Fibroblast of skin of left biceps (primary cell): ENCODE results near the gene SPC24.

Experiments used
- DNase-seq, 2 experiments: peaks; one replicate each; pipeline ENCODE4 v3.0.0-alpha.2; 2013; ENCODE audit warnings: low read depth in 2 of 2

Gene SPC24, protein sequence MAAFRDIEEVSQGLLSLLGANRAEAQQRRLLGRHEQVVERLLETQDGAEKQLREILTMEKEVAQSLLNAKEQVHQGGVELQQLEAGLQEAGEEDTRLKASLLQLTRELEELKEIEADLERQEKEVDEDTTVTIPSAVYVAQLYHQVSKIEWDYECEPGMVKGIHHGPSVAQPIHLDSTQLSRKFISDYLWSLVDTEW

GRCh38 chr19:11155373-11156120 lies at the start of gene SPC24:
Gene SPC24, minus strand, starts transcription at chr19:11155782. Its CDS starts 6 bp downstream, at chr19:11155776.
- DNase-seq: peak; percentile 95

DNA sequence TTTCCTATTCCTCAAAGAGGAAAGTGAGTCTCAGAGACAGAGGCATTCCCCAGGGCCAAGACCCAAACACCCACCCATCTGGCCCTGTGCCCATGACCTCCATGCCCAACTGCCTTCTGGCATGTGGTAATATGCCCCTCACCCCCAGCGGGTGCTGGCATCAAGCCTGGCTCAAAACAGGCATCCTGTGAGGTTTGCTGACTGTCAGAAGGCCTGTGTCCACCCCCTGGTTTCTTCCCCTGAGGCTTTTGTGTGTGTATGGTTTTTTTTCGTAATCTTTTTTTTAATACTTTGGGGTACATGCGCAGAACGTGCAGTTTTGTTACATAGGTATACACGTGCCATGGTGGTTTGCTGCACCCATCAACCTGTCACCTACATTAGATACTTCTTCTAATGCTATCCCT lies 49.4 kb upstream of the SPC24 start:
- no peak for DNase-seq

- no peak for DNase-seq
Measured at GRCh38 chr19:11204076-11204602, 48.6 kb upstream of the SPC24 start.

- DNase-seq: peak; percentile 49 to 56
Measured at GRCh38 chr19:11203194-11204075, 47.9 kb upstream of the SPC24 start.

DNA sequence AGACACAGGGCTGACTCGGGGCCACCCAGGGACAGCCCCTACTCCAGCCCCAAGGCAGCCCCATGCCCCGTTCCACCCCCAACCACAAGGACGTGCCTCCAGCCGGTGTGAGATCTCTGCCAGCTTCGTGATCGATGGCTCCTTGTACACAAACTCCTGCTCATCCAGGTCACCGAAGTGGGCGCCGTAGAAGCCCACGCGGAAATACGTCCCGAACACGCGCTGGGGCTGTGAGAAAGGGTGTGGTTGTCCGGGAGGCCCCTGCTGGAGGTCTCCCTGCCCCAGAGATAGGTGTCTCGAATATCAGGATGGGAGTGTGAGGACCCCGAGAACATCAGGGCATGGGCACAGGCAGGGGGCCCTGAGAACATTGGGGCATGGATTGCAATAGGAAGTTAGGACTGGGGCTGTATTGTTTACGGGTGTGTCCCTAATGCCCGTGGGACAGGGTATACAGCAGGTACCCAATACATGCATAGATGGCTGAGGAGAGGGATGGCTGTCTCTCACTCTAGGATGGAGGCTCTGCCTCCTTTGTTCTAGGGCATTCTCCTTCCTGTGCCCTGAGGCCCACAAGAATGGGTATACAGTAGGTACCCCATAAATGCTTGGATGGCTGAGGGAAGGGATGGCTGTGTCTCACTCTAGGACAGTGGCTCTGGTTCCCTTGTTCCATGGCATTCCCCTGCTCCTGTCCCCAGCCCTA lies 47.1 kb upstream of the SPC24 start:
- DNase-seq: no peak

- DNase-seq: no peak
Measured at GRCh38 chr19:11201791-11202190, 46.2 kb upstream of the SPC24 start.

DNA sequence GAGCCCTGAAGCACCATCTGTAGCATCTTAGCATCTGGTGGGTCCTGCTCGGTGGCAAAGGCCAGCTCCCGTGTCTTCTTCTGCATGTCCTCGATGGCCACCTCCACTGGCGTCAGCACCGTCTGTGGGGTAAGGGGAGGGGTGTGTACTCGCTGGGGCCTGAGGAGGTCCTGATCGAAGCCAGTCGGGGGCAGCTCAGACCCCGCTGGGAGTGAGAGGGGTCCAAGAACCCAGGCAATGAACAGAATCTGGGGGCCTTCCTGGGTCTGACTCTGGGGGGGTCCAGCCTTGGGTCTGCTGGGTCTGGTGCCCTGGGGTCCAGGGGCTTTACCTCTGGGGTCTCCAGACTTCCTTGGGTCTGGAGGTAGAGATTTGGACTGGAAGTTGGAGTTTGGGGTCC lies 45.3 kb upstream of the SPC24 start:
- DNase-seq: no peak

- no peak for DNase-seq
Measured at GRCh38 chr19:11200015-11200574, 44.5 kb upstream of the SPC24 start.

GRCh38 chr19:11199517-11199916 lies 43.9 kb upstream of the SPC24 start:
- DNase-seq: no peak

- no peak for DNase-seq
Measured at GRCh38 chr19:11198769-11199424, 43.3 kb upstream of the SPC24 start.

GRCh38 chr19:11198175-11198534 lies 42.6 kb upstream of the SPC24 start:
- DNase-seq: no peak

DNA sequence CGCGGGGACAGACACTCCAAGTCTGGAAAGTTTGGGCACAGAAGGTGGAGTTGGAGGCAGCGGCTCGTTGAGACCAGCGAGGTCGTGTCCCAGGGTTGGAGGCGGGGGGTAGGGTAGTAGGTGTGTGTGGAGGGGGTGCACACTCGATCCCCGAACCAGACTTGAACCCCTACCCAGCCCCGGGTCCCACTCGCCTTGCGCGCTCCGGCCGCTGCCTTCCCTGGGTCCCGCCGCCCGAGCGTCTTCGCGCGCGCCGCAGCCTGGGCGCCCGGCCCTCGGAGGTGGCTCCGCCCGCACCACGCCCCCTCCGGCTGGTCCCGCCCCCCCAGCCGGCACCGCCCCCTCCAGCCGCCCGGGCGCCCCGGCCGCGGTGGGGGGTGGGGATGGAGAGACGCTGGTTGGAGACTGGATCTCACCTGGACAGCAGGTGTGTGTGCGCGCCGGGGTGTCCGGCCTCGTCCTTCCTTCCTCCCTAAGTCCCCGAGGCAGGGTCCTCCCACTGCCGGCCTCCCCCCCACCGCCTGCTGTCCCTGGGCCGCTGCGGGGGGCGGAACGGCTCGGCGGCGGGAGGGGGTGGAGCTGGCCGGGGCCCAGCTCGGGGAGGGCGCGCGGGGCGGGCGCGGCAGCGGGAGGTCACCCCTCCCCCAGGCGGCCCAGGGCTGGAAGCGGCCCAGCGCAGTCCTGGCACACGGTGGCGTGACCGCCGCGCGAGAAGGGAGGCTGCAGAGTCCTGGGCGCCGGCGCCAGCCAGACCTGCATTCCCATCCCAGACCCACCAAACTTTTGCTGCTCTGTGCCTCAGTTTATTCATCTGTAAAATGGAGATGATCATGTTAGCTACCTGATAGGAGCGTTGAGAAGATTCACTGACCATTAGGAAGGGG lies 42.0 kb upstream of the SPC24 start, which contains the start of gene KANK2:
TSS of gene KANK2 (minus strand) at position 255 of the 884 bp plus-strand sequence. CDS start 3,034 bp downstream, outside the sequence.
- DNase-seq: peak; percentile 36 to 37

DNA sequence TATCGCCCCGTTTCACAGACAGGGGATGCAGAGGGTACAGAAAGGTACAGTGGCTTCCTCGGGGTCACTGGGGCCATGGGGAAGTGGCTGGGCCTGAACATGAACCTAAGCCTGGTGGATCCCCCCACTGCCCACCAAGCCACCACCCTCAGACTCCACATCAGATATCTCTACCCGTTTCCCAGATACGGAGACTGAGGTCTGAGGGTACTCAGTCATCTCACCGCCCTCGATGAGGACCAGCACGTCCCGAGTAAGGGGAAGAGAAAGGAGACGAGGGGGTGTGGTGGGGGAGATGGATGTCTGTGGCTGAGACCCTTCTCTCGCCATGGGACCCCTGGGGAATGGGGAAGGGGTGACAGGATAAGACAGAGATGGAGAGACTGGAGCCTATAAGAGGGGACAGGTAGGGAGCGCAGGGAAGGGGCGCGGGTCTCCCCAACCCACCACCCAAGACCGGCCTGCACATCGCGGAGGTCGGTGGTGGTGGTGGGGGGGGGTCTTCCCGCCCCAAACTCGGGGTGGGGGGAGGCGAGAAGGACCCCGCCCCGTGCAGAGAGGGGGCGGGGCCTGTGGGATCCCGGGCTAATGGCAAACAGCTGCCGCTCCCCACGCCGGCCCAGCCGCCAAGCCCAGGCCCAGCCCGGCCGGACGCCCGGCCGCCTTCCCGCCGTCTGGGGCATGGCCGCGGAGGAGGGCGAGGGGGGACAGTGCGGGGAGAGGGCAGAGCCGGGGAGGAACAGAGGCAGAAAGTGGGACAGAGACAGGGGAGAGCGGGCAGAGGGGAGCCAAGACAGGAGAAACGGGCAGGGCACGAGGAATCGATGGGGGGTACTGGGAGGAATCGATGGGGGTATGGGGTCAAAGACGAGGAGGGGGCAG lies 41.1 kb upstream of the SPC24 start:
- no peak for DNase-seq

DNA sequence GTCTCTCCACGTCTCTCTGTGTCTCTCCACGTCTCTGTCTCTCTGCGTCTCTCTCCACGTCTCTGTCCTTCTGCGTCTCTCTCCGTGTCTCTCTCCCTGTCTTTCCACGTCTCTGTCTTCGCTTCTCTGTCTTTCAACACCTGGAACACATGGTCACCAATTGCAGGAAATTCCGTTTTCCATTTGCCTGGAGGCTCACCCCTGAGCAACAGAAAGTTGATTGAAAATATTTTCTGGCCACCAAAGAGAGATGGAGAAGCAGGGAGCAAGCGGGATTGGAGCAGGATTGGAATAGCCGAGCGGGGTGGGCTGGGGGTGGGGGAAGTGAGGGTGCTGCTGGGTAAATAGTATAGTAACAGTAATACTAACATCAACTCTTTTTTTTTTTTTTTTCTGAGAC lies 40.1 kb upstream of the SPC24 start:
- no peak for DNase-seq

DNA sequence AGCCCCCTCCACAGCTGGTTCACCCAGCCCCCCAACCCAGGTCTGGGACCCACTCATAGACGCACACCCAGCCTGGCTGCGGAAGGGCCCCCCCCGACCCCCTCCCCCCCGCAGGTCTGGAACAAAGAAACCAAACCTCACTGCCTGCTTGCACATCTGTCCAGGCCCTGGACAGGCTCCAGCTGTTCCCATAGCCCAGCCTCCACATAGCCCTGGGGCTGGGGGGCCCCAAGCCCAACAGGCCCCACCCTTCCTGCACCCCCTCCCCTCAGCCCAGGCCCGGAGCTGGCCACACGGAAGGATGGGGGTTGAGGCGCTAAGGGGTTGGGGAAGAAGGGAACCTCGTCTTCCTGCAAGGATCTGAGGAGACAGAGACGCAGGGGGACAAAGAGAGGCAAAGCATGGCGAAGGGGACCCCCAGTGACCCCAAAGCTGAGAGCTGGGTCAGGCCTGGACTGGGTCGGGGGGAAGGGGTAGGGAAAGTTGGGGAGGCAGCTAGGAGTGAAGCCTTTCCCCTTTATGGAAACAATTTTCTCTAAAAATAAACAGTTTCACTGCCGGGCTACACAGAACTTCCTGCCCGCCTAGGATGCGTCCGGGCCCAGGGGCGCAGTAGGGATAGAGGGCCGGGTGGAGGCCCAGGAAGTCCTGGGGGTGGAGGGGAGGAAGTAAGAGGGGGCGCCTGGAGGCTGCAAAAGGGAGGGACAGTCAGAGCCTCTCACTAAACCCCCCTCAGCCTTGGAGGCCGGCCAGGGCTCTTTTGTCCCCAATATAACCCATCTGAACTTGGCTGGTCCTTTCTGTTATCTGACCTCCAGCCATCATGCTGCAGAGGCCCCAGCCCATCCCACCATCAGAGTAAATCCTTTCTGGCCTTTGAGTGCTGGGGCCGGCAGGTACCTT lies 39.3 kb upstream of the SPC24 start:
- DNase-seq: no peak

DNA sequence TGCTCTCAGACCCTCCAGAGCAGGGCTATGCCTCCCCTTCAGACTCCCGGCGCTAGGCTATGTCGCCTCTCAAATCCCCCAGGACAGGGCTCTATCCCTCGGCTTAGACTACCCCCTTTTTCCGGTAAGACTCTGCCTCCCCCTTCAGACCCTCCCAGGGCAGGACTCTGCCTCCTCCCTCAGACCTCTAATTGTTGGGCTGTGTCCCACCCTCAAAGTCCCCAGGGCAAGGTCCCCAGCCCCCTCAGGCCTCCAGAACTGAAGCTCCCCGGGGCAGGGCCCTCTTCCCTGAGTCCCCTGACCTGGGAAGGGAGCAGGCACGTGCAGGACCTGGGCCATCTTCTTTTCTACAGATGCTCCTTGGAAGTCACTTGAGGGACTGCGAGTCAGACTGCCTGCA lies 38.6 kb upstream of the SPC24 start:
- no peak for DNase-seq
